Left forelimb (tissue), 1 donor: ENCODE data around the gene GADL1.

Experiments used
- DNase-seq: peaks from one replicate; pipeline ENCODE4 v3.0.0-alpha.2; 2018; ENCODE audit warnings: low spot score

The GADL1 gene

DNA sequence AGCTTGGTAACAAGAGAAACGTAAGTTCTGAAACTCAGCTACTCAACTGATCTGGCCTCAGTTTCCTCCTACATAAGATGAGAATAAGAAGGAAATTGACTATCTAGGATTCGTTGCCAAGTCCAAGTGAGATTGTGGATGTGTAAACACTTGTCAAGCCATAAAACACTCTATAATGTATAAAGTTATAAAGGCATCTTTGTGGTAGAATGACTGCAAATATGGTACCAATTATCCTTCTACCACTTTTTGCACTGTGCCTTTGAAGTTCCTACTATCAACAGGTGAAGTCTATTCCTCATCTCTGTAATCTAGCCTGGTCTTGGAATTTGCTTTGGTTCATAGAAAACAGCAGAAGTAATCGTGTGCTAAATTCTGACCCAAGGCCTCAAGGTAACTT is 138.2 kb downstream of the GADL1 start:
- DNase-seq: no peak

DNA sequence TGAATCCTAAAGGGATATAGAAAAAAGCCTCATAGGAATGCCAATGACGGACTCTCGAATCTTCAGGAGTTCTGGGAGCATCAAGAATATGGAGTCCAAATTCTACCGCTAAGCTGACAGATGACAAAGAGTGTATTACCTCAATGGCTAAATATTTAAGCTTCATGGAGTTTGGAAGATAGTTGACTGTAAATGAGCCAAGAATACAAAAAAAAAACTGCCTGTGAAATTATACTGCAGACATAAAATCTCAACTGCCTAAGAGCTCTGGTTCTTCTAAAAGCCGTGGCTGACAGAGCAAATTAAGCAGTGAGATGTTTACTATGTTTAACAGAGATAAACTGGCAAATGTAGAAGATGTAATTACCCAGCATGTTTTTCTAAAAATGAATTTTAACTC is 140.0 kb downstream of the GADL1 start:
- DNase-seq: no peak

DNA sequence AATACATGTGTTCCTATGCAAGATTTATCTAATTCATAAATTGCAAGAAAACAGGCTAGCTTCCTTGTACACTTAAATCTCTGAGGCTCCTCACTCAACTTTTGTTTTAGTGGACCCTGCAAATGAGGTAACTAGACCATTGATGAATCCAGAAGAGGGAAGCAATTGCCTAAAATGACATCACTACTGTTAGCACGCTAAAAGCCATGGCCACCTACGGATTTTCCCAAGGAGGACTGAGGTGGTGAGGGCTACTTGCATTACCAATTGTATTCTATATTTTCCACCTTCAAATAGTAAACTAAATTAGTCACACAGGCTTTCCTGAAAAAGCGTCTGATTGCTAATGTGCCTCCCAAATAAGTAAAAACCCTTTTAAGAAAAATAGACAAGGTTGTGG is 140.7 kb downstream of the GADL1 start:
- DNase-seq: no peak

DNA sequence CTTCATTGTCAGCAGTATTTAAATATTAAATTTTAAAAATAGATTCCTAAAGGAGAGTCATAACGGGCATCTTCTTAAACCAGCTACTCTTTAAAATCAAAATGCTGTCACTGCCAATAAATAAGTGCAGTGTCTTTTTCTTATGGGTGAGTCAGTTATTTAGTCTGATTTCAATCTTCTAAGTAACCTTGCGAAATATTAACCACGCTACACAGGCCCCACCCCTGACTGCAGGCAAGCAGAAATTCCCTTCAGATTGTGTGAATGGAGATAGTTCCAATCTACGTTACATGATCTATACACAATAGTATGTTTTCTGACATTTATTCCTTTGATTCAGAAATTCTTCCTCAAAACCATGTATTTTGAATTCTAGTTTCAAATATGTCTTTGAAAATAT is 141.5 kb downstream of the GADL1 start:
- DNase-seq: no peak

DNA sequence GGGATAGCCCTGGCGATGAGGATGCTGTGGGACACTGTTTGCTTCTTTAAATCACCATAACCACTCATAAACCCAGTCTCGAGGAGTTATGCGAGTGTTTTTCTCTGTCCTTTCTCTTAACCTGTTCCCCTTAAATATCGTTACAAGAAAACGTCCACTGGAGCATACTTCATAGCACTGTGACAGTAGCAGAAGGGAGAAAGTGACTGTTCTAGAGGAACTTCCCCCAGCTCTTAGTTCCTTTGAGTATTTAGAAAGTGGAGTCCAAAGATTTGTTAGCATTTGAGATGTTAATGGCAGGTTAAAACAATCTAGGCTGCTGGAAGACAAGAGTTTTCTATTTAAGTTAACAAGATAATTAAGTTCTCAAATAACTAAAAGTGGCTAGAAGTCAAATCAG is 142.0 kb downstream of the GADL1 start:
- DNase-seq: no peak

DNA sequence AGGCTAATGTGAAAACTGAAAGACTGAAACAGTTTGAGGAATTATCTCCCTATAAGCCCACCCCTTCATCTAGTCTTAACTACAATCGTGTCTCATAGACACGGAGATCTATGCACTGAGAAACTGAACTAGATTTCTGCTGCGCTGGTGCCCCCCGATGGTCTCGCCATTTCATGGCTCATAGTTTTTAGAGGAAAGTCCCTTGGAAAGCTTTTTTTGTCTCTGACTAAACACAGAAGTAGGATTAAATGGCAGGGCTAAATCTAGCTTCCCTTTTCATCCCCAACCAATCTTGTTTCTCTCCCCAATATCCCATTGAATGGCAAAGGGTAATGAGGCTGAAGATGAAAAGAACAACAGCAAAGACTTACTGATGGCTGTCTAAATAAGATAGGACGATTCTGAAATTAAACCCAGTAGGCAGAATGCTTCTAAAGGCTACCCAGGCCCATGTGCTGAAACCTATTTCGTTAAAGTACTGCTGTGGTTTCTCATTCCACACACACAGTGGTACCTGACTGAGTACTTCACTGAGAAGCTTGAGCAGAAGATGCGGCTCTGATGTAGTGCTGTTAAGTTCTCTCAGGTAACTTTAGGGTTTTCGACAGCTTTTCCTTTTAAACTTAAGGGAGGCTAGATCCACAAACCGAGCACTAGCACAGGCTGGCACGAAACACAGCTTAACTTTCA is 142.7 kb downstream of the GADL1 start:
- no peak for DNase-seq

DNA sequence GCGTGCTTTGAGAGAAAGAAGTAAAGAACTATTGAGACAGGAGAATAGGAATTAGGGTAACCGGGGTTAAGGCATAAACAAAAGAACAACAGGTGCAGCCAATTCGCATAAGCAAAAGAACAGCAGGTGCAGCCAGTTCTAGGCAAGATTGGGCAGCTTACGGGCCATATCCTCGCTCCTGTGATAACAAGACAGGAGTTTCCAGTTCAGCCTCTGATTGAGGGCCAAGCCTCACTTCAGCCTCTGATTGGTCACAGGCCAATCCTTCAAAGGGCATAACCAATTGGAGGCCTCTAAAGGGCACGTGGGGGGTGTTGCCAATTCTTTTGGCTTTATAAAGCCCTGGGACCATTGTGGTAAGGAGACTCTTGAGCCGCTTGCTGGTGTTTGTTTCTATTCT is 143.5 kb downstream of the GADL1 start:
- no peak for DNase-seq

DNA sequence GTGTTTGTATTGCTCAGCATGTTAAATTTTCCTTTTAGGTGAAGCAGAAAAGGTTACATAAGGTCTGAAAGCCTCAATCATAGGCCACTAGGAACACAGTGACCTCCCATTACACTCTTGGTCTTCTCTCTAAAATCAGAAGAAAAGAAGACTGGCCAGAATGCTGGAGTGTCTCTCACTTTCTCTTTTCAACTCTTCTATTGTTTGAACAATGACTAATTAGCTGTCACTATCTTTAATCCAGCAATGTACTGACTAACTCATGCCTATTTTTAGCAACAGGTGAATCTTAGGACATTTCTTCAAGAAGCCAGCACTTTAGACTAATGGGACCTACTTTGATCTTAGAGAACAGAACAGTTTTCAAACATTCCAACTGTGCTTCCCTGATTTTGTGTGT is 145.2 kb downstream of the GADL1 start:
- DNase-seq: no peak

DNA sequence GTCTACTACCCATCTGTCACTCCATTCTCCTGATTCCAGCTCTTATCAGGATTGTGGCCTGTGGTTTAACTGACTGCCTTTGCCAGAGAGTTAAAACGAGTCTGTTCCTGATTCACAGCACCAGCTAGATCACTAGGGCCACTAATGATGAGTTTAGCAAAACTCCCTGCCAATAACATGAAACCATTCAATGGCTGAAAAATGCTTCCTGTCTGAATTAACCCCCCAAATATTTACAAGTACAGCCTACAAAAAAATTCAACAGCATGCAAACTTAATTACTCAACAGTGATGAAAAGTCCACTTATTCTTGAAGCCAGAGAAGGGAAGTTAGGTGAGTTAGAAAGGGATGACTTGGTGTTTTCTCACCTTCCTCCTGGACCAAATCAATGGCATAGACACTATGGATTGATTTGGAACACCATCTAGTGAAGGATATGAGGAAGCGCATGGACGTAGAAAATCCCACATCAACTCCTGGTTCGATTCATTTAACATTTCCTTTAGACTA is 146.6 kb downstream of the GADL1 start:
- no peak for DNase-seq

DNA sequence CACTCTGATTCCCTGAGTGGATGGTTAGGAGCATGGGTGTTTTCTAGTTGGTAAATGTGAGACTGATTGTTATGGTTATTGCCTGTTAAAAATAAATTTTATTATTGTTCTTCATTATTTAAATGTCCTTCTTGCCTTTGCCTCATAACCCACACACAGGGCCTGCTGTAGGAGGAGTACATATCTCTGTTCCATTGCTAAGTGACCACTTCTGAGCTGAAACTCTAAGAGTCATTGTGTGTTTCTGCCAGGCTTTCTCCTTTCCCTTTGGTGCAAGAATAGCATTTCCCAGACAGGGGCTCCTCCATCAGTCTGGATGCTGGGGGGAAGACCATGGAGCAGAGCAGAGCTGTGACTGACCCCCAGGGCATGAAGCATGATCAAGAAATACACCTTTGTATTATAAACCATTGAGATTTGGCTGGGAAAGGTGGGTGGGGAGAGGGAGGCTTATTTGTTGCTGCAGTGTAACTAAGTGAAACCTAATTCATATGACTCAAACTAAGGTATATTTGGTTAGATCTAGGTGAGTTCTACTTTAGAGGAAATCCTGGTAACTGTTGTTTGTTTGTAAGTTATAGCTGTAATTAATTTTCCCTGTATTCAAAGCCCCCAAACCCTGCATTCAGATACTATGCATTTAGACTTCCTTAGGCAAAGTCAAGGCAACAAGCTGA is 150.7 kb downstream of the GADL1 start:
- no peak for DNase-seq

DNA sequence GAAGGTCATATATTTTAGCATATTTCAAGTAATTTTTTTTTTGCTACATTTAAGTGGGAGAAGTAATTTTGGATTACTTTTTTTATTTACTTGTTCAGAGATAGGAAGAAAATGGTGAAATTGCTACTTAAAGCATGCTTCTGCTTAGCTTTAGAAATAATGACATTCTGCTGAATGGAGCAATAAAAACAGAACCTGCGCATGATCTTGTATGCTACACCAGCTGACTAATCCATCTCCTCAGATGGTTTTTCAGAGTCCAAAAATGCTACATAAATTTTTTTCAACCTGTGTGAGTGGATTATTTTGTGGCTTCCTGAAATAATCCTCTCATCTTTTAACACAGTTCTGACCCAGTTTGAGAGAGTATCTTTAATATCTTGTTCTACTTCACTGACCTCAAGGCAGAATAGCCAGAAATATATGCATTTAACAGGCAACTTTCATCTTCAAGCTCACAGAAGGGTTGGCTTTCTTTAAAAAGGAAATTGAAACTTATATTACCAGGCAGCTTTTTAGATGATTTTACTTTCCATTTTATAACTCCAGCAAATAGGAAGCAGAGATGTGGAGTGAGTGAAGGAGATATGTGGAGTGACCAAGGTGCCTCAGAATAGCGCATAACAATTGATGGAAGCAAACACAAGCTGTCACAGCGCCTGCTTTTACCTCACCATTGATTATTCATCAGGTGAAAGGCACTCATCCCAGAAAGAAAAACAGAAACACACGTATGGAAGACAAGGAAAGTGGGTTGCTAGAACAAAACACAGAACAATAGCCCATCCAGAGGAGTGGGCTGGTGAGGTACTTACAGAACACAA is 151.5 kb downstream of the GADL1 start:
- no peak for DNase-seq

DNA sequence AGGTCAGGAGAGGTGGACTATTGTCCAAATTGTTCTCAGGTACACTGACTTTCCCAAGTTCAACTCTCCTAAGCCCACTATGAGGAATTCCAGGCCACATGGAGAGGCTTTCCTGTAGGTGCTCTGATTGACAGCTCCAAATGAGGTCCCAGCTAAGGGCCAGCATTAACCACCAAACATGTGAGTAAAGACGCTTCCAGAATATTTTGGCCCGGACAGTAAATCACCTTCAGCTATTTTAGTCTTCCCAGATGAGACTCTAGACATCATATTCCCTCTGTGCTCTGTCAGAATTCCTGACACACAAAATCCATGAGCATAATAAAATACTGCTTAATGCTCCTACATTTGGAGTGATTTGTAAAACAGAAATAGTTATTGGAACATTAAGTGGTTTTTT is 152.6 kb downstream of the GADL1 start:
- no peak for DNase-seq

DNA sequence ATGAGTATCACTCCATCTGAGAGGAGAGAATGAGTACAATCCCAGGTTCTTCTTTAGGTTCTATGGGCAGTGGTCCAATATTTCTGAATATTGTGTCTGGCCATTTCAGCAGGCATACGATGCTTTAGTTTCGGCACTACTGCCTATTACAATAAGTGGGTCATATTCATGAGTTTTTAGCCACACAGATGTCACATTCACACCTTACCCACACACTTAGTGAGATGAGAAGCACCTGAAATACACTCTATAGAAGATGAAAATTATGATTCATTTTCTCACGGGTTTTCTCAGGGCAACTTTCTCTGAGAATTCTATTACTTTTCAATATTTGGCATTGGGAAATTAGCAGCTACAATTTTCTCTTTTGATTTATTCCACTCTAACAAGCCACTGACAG is 155.9 kb downstream of the GADL1 start:
- DNase-seq: no peak

DNA sequence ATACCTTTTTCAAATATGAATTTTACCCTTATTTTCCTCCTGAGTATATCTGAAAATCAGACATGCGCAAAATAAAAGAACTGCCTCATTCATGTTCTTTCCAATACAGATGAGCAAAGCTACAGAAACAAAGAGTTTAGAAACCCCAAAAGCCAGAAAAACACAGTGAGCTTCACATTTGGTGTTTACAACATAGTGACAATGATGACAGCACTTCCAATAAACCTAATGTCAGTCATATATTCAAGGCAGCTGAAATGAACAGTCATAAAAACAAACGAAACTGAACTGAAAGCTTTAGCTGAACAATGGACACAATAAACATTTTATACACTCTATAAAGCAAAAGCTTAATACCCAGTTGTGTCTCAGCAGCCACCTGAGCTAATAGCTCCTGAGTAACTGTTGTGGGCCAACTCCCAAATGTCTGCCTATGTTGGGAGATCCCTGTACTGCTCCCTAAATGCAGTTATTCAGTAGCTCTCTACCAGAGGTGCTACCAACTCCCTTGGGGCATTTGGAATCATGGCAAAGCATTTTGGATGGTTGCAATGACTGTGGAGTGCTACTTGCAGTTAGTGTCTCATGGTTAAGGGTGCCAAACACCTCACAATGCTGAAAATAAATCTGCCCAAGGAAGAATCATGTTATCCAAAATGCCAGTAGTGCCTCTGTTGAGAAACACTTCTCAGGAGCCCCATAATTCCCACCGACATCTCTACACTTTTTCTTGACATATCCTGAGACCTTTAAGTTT is 156.5 kb downstream of the GADL1 start:
- no peak for DNase-seq

DNA sequence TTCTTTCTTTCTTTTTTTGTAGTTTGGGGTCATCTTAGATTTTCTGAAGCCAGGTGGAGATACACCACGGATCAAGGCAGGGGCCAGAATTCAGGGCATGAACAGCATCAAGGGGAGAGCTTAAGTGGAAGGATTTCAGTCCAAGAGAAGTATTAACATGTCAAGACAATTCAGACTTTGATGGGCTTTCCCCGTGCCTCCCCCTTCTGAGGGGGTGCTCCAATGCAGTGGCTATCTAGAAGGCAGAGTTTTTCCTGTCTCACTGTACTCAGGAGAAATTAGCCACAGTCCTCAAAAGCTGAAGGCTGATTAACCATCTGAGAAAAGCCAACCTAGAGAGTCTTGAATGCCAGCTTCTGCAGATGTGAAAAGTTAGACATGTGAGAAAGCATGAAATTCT is 160.8 kb downstream of the GADL1 start:
- no peak for DNase-seq

DNA sequence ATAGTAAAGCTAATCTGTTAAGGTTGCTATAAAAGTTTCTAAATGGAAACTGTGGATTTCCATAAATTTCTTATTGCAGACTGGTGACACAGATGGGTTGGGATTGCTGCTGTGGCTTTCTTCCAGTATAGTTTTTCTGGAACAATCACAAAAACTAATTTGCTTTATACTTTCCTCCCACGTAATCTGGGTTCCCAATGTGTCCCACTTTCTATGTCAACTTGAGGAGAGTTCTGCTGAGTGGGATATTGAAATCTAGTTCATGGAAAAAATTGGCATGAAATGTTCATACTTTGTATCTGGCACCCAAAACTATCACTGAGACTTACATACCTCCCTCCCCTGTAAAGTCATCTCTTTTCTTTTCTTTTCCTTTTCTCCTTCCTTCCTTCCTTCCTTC is 161.3 kb downstream of the GADL1 start:
- no peak for DNase-seq

DNA sequence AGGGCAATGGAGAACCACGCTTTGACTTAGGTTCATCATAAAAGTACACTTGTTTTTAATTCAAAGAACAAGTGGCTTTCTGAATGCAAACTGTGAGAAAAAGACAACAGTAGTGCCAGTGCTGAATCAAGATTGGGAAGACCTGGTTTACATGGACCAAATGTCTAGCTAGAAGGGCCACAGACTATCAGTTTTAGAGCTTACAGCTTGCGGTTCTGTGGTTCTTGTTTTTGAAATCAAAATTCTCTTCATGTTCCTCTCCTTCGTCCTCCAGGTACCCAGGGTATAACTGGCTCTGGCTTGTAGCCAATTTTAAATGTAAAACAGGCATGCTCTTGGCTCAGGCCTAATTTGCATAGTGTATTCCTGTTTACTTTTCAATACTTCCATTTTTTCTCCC is 163.5 kb downstream of the GADL1 start:
- no peak for DNase-seq

DNA sequence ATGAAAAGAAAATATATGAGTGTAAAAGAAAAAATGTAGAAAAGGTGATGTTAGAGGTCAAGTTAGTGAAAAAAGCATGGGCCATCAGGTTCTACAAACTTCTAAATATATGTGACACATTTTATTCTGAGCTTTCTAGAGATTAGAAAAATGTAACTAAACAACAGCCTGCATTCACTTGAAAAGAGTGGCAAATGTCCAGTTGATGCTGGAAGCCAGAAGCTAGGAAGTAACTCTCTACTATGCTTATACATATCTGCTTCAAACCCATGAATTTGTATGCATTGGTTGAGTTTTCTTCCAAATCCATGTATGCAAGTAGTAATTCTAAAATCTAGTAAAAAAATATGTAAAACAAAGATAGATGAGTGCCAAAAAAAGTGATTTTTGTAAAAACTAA is 164.5 kb downstream of the GADL1 start:
- no peak for DNase-seq

DNA sequence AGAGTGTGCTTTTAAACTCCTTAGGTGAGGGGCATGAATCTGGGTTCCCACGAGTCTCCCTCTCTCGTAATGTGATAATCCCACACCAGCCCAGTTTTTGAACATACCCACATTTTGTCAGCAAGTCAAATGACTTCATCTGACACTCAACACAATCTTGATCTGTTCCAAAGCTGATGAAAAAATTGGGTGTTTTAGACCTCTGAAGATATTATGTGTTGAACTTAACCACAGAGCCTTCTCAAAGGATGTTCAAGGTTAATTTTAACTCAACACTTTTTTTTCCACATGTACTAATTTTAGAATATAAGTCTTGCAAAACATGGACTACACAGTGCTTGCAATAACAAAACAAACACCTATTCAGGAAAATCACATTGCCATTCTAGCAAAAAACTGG is 164.9 kb downstream of the GADL1 start:
- DNase-seq: no peak

DNA sequence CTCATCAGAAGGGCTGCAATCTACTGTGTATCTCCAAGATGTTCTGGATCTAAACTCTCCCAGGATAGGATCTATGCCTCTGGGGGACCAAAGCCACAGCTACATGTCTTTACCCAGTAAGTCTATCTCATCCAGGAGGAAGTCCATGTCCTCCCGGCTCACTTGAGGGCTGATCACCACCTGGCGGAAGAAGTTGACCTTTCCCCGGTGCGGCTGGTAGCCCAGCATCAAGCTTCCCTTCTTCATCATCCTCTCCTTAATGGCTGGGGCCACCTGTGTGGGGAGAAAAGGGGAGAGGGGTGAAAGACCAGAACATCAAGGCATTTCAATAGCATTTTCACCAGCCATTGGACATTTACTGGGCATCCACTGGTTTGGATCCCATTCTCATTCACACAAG is 166.3 kb downstream of the GADL1 start:
- no peak for DNase-seq

DNA sequence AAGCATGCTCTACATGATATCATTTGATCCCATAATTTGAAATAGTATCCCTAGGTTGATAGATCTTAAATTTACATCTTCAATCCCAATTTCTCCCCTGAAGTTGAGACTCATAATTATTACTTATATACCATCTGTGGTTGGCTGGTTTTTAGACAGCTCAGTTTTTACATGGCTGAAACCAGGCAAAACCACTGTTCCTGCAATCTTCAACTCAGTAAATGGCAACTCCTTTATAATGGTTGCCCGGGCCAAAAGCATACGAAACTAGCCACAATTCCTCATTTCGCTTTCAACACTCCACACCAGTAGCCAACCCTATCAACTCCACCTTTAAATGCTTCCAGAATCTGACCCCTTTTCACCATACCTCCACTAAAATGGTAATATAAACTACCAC is 169.6 kb downstream of the GADL1 start:
- no peak for DNase-seq

DNA sequence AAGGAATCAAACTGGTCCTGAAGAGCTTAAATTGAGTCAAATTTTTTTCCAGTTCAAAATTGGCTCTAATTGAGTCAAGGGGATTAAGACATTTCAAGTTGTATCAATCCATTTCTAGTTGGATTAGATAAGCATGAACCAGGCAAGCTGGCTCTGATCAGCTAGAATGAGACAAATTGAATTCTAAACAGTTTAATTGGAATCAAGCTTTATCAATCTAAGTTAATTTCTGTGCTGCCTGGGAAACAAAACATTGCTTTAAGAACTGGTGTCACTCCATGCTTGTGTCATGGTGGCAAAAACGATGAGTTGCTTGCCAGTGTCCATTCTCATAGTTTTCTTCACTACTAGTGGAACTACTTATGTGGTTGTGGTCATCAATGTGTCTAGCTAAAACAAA is 171.2 kb downstream of the GADL1 start:
- DNase-seq: no peak

DNA sequence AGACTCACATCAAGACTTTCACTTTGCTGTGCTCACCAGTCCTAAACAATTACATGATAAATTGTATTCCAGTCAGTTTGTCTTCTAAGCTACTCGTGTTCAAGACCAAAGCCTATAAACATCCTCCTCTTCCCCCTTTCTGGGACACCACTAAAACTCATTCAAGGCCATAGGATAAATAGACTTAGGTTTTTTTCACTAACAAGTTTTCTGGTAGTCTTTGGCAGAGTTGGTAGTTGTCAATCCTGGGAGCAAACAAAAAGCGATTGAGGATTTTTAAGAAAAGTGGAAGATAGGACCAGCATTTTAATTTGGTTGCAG is 173.2 kb downstream of the GADL1 start:
- DNase-seq: no peak
